Measurements from ENCODE around the gene POLR1G. TPM values are rescaled to one million over a fixed set of nuclear protein-coding genes. Genes with fewer than 3 reads are reported as not detected.
"Not testable (repeated sequence)": the region's sequence is repeated elsewhere in the genome, so short reads cannot be mapped to it uniquely, and the experiment has no call there.

POLR1G gene
- total RNA-seq, 1 donor from 2014 or later: 6.3 TPM

GRCh38 chr19:45400192-45400591, 6.3 kb upstream of the POLR1G start:
- peak; percentile 29 for DNase-seq

DNA sequence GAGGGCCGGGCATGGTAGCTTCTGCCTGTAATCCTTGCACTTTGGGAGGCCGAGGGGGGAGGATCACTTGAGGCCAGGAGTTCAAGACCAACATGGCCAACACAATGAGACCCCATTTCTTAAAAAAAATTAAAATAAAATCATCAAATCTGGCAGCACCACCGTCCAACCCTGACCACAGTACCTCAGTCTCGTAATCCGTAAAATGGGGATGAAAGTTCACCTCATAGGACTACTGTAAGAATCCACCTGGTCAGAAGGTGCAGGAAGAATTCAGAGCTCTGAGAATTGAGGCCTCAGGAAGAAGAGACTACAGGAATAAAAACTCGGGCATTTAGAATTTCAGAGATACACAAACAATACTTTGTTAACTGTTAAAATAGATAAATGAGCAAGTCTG, 4.6 kb upstream of the POLR1G start:
- DNase-seq: no peak

DNA sequence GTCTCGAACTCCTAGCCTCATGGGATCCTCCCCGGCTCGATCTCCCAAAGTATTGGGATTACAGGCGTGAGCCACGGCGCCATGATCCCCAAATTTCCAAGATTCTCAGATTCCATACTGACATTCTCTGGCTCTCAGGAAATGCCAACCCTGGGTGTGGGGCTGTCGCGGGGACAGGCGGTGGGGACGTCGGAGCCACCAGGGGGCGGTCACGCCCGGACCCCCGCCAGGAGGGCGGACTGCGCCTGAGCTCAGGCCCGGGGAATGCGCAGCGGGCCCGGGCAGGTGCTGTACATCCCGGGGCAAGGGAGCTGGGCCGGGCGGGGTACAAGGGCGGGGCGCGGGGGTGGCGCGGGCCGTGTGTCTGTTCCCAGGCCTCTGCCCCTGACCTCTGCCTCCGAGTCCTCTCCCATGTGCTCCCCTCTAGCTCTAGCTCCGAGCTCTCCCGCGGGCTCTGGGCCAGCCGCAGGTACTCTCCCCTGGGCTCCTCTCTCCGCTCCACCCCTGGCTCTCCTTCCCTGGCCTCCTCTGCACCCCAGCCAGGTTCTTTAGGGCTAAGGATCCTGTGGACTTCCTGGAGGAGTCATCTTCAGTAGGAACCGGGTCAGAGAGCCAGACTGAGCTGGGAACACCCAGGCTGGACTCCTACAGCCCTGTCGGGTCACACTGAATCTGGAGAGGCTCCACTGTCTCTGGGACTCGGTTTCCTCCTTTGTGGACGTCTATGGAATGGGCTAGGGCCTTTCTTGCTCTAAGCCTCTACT, 4.0 kb upstream of the POLR1G start:
- peak; percentile 64 for DNase-seq

GRCh38 chr19:45403272-45403671, 3.2 kb upstream of the POLR1G start:
- DNase-seq: no peak

DNA sequence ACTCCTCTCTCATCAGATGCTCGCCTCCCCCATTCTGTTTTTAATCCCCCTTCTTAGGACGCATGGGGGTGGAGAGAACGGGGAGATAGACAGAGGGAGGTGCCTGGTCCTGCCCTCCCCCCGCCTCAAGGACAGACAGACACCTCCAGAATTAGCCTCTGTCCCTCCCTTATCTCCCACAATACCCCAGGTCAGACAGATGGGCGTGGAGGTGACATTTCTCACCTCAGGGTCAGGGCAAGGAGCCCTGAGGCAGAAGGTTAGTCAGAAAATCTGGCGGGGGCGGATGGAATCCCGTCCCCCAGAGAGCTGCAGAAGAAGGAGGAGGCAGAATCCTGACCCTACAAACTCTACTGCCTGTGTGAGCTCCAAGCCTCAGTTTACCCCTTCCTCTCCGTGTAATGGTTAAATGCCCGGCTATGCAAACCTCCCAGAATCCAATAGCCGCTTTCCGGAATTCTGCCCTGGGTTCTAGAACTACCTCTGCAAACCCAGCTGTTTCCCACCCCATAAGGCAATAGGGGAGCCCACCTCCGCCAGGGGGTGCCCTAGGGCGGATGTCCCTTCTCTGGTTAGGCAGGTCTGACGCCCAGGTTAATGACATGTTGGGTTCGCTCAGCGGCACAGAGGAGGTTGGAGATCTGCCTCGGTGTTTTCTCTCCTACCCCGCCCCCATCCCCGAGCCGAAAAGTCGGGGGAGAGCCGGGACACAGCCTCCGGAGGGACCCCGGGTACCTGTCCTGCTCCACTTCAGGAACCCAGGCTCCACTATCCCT, 2.5 kb upstream of the POLR1G start:
- peak; percentile 42 for DNase-seq

GRCh38 chr19:45404557-45405434, 1.6 kb upstream of the POLR1G start, which contains the start of gene PPP1R13L:
Gene PPP1R13L, minus strand, starts transcription at chr19:45405069. Its CDS starts 6,751 bp downstream, at chr19:45398318.
- DNase-seq: peak; percentile 69

DNA sequence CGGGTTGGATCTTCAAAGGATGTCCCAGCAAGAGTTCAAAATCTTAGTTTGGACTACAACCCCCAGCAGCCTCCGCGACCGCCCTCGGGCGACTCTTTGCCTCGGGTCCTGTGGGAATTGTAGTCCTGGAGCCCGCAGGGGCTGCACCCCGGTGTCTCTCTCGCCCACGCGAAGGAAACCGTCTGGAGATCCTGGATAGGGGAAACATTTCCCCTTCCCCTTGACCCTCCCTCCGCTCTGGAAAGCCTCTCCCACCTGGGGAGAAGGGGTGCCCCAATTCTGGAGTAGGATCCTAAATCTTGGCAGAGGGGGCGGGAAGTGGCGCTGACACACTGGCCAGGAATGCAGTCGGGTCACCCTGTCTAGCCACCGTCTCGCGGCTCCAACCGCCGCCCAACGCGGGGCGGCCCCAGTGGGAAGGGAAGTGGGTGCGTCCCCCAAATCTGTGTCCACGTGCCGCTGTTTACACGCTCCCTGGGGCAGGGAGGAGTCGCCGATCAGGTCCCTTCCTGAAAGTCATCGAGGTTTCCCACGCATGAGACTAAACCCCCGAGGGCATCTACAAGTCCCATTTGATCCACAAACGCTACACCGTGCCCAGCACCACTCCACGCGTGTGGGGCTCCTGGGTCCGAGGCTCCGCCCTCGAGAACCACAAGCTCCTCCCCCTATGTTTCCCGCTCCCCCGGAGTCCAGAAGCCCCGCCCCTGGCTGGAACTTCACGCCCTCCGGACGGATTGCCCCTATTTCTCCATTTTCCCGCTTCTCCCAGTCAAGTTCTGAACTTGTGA, 814 bp upstream of the POLR1G start:
- peak; percentile 91 for DNase-seq

GRCh38 chr19:45407091-45407375, 589 bp downstream of the POLR1G start:
- DNase-seq: no peak

GRCh38 chr19:45407585-45407984, 1.1 kb downstream of the POLR1G start:
- DNase-seq: not testable (repeated sequence)

DNA sequence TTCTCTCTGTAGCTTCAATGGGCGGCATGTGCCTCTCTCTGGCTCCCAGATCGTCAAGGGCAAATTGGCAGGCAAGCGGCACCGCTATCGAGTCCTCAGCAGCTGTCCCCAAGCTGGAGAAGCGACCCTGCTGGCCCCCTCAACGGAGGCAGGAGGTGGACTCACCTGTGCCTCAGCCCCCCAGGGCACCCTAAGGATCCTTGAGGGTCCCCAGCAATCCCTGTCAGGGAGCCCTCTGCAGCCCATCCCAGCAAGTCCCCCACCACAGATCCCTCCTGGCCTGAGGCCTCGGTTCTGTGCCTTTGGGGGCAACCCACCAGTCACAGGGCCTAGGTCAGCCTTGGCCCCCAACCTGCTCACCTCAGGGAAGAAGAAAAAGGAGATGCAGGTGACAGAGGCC, 1.7 kb downstream of the POLR1G start:
- DNase-seq: no peak

GRCh38 chr19:45408830-45409556, 2.5 kb downstream of the POLR1G start:
- DNase-seq: no peak

GRCh38 chr19:45409557-45409920, 3.1 kb downstream of the POLR1G start:
- DNase-seq: no peak

DNA sequence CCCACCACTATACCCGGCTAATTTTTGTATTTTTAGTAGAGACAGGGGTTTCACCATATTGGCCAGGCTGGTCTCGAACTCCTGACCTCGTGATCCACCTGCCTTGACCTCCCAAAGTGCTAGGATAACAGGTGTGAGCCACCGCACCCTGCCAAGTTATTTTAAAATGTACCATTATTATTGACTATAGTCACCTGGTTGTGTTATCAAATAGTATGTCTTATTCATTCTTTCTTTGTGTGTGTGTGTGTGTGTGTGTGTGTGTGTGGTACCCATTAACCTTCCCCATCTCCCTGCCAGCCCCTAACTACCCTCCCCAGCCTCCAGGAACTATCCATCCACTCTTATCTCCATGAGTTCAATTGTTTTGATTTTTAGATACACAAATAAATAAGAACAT, 3.9 kb downstream of the POLR1G start:
- DNase-seq: not testable (repeated sequence)

DNA sequence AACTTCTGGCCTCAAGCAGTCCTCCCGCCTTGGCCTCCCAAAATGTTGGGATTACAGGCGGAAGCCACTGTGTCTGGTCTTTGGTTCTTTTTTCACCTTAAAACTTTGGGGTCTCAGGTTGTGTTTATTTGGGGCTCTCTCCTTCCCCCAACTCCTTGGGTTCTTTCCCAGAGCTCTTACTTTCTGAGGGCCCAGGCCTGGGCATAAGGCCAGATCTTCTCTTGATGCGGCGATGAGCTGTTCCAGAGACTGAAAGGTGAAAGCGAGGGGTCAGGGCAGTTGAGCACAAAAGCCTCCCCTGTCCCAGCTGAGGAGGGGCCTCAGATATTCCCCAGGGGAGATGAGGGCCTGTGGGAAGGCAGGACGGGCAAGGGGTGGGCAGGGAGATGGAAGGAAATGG, 7.1 kb downstream of the POLR1G start:
- DNase-seq: no peak

- no peak for DNase-seq
These were observed 8.0 kb downstream of the POLR1G start for GRCh38 chr19:45414468-45414867.

DNA sequence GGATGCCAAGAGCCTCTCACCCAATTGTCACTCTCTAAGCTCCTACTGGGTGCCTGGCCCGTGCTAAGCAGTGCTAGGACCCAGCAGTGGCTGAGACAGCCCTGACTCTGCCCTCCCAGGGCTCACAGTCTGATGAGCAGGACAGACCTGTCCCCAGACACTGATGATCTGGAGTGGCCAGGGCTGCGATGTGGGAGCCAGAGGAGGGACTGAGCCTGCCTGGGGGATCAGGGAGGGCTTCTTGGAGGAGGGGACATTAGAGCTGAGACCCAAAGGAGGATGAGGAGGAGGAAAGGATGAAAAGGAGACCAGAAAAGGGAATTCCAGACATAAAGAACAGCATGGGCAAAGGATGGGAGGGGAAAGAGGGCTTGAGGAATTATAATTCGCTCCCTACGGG, 10.7 kb downstream of the POLR1G start:
- DNase-seq: no peak

- DNase-seq: no peak
These were observed 12.4 kb downstream of the POLR1G start for GRCh38 chr19:45418802-45419201.

GRCh38 chr19:45419396-45419795, 13.0 kb downstream of the POLR1G start:
- peak; percentile 70 for DNase-seq

- DNase-seq: no peak
These were observed 13.5 kb downstream of the POLR1G start for GRCh38 chr19:45419895-45420294.

- no peak for DNase-seq
These were observed 13.9 kb downstream of the POLR1G start for GRCh38 chr19:45420356-45420755.

DNA sequence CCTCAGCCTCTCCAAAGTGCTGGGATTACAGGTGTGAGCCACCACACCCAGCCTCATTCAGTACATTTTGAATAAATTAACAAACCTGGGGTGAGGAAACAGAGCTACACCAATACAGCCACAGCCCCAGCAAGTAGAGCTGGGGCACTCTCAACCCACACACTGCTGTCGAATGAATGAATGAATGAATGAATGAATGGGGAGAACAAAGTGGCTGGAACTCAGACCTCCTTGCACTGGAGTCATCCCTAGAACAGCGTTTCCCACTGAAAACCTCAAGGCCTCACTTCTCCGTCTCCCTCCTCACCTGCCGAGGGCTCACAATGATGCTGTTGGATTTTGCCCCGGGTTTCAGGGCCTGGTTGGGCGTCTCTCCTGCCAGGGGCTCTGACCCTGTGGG, 14.4 kb downstream of the POLR1G start:
- no peak for DNase-seq

Measured in tongue (tissue), 2 donors.